AML-193 (cell line): Measurements from ENCODE around the gene ETV4.

Experiments used
- DNase-seq, 2 experiments: peaks; one replicate each; lab custom pipeline; 2025; lab: John Stamatoyannopoulos, UW

The ETV4 gene

GRCh38 chr17:43572368-43572980 is 26.3 kb upstream of the ETV4 start:
- no peak for DNase-seq

DNA sequence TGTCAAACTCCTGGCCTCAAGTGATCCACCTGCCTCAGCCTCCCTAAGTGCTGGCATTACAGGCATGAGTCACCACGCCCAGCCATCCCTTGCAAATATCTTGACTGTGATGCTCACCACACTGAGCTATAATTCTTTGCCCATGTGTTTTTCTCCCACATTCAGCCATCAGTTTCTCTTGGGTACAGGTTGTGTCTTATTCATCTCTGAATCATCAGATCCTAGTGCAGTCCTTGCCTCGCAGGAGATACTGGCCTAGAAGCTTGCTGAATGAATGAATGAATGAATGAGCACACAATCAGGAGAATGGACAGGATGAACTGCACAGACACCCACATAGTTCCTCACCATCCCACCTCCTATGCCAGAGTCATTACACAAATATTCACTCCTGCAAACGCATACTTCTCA is 24.4 kb upstream of the ETV4 start:
- DNase-seq, result no peak

DNA sequence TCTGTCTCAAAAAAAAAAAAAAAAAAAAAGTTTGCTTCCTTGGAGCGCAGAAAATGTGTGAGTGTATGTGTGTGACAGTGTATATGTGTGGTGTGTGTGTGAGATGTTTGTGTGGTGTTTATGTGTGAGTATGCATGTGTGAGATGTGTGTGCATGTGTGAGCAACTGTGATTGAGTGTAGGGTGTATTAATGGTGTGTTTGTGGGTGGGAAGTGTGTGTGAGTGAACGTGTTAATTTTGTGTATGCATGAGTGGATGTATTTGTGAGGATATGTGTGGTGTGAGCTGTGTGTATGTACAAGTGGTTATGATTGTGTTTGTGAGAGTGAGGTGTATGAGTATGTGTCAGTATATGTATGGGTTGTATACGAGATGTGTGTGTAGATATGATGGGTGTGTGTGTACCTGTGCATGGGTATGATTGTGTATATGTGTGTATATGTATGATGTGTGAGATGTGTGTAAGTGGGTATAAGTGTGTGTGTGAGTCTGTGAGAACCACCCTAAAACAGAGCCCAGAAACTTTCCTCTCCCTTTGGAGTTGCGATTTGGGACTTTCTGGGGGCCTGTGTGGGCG is 22.5 kb upstream of the ETV4 start:
- DNase-seq, result no peak

GRCh38 chr17:43563600-43564594 is 17.8 kb upstream of the ETV4 start:
- no peak for DNase-seq

- DNase-seq, result no peak
These were observed 16.8 kb upstream of the ETV4 start for GRCh38 chr17:43562679-43563599.

GRCh38 chr17:43560461-43561427 is 14.6 kb upstream of the ETV4 start:
- DNase-seq, result no peak

- no peak for DNase-seq
These were observed 13.1 kb upstream of the ETV4 start for GRCh38 chr17:43559161-43559816.

- no peak for DNase-seq
These were observed 12.6 kb upstream of the ETV4 start for GRCh38 chr17:43558805-43559160.

DNA sequence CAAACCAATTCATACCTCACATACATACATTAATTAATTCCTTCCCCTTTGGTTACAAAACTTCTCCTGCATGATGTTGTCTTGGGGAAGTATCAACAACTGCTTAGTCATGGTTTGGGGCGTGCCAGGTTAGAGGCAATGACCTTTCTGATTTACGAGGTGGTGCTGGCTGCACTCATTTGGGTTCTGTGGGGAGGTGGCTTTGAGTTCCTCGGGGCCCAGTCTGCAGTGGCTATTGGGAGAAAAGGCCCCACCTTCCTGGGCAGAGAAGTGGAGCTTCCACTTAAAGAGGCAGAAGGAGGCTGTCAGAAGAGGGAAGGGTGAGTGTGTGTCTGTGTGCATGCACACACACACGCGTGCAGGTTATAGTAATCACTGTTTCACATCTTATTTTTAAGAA is 10.2 kb upstream of the ETV4 start:
- DNase-seq, result peak; percentile 69 to 82

- DNase-seq, result no peak
These were observed 8.7 kb upstream of the ETV4 start for GRCh38 chr17:43554857-43555256.

DNA sequence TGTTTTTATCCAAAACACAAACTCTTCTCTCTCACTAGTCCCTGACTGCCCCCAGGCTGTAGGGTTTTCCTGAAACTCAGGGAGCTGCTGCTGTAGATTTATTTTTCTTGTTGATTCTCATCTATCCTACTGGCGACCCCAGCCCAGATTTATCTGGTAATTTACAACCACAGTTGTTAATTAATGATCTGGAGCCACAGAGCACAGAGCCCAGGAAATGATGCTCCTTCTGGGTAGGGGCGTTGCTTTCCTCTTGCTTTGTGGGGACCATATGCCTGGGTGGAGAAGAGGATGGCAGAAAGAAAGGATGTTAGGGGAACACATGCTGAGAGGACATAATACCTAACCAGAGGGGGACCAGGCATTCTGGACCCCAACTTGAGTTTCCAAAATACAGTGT is 7.4 kb upstream of the ETV4 start:
- DNase-seq, result no peak

GRCh38 chr17:43552229-43552837 is 6.2 kb upstream of the ETV4 start:
- DNase-seq, result no peak

GRCh38 chr17:43550754-43551153 is 4.6 kb upstream of the ETV4 start:
- peak; percentile 24 to 30 for DNase-seq

- no peak for DNase-seq
These were observed 3.4 kb upstream of the ETV4 start for GRCh38 chr17:43549496-43549895.

DNA sequence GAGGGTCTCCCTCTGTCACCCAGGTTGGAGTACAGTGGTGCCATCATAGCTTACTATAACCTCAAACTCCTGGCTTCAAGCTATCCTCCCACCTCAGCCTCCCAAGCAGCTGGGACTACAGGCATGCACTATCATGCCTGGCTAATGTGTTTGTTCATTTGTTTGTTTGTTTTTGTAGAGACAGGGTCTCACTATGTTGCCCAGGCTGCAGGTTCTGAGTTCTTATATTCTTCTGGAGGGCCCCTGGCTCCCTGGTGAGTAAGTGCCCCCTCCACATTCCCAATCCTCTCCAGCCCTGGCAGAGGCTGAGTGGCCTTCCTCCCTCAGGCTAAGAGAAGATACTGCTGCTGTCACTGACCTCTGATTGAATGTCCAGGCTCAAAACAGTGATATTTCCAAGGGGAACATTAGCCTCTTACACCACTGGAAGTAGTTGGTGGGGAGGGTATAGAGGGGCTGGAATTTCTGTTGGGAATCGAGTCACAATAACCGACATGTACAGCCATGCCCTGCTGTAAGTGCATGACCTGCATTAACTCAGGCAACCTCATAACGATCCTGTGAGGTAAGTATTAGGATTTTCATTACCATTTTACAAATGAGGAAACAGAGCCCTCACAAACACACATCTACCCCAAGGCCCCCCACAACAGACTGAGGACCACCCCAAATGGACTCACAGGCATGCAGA is 2.7 kb upstream of the ETV4 start:
- DNase-seq, result no peak

GRCh38 chr17:43547659-43548256 is 1.6 kb upstream of the ETV4 start:
- DNase-seq, result no peak

GRCh38 chr17:43547189-43547550 is 1.0 kb upstream of the ETV4 start:
- no peak for DNase-seq

GRCh38 chr17:43545383-43545632 is 832 bp downstream of the ETV4 start:
- peak in 1 of 2 experiments; percentile 29 for DNase-seq
